ENCODE results near the gene ARV1.

- no peak for TF ChIP-seq MAFK (conservative IDR thresholded peaks at IDR 0.05 in 1 of 2, IDR thresholded peaks at IDR 0.05 in 1 of 2; ENCODE audit: low read length in 2 of 2)
- TF ChIP-seq POLR2AphosphoS5 (IDR thresholded peaks at IDR 0.05; ENCODE audit: low read depth, low read length) = no peak
- TF ChIP-seq CCAR2 (optimal IDR thresholded peaks at IDR 0.05; ENCODE audit: low read depth, low read length) = no peak
- no peak for TF ChIP-seq KLF16 (CRISPR knock-in tag; IDR thresholded peaks at IDR 0.05)
- no peak for TF ChIP-seq MBNL3 (CRISPR knock-in tag; conservative IDR thresholded peaks at IDR 0.05)
Observed at GRCh38 chr1:231000639-231001038, 21.7 kb downstream of the ARV1 start.

All from HepG2 (cell line).